Astrocyte (in vitro differentiated cells and primary cell): ENCODE data around the gene CFAP65. TPM values are rescaled to one million over a fixed set of nuclear protein-coding genes. Genes with fewer than 3 reads are reported as not detected.

Experiments used
- DNase-seq: peaks from one replicate; pipeline ENCODE4 v3.0.0-alpha.2; 2010; ENCODE audit warnings: low read depth
- FAIRE-seq: peaks from 2 replicates; lab custom pipeline; 2011; peaks lifted over from hg19 to GRCh38; lab: Jason Lieb, UNC
- H2AFZ ChIP-seq: 2 replicates; pipeline ENCODE4 v1.6.0; 2012; ENCODE audit warnings: low read depth, low read length, inconsistent platforms
- H3K27ac ChIP-seq: 2 replicates; pipeline ENCODE4 v1.5.1; 2011; ENCODE audit warnings: low read depth, low read length, inconsistent platforms
- H3K27me3 ChIP-seq: 2 replicates; pipeline ENCODE4 v1.6.0; 2011; ENCODE audit warnings: low read length, inconsistent platforms; ENCODE audit not compliant: insufficient read depth
- H3K36me3 ChIP-seq: 2 replicates; pipeline ENCODE4 v1.5.1; 2011; ENCODE audit warnings: low read length, inconsistent platforms; ENCODE audit not compliant: insufficient read depth
- H3K4me1 ChIP-seq: 2 replicates; pipeline ENCODE4 v1.5.1; 2011; ENCODE audit warnings: low read length, inconsistent platforms; ENCODE audit not compliant: insufficient read depth
- H3K4me2 ChIP-seq: 2 replicates; pipeline ENCODE4 v1.6.0; 2012; ENCODE audit warnings: low read length, inconsistent platforms
- H3K4me3 ChIP-seq: 2 replicates; pipeline ENCODE4 v1.5.1; 2011; ENCODE audit warnings: low read depth, mild to moderate bottlenecking, low read length, inconsistent platforms; ENCODE audit not compliant: insufficient read depth
- H3K79me2 ChIP-seq: 2 replicates; pipeline ENCODE4 v1.6.0; 2012; ENCODE audit warnings: mild to moderate bottlenecking, low read length, inconsistent platforms; ENCODE audit not compliant: insufficient read depth
- H3K9ac ChIP-seq: 2 replicates; pipeline ENCODE4 v1.6.0; 2012; ENCODE audit warnings: mild to moderate bottlenecking, low read length, inconsistent platforms
- H3K9me3 ChIP-seq: 2 replicates; pipeline ENCODE4 v1.5.1; 2012; ENCODE audit warnings: low read depth, mild to moderate bottlenecking, low read length, inconsistent platforms; ENCODE audit not compliant: insufficient read depth
- H4K20me1 ChIP-seq: 2 replicates; pipeline ENCODE4 v1.6.0; 2012; ENCODE audit warnings: low read length, inconsistent platforms; ENCODE audit not compliant: insufficient read depth
- H3K27ac Mint-ChIP-seq: one replicate; pipeline ENCODE4 v1.8.0; 2021; ENCODE audit warnings: mild to moderate bottlenecking, mixed read lengths; ENCODE audit not compliant: unreplicated experiment
- H3K27me3 Mint-ChIP-seq: one replicate; pipeline ENCODE4 v1.8.0; 2021; ENCODE audit warnings: low read depth, mixed read lengths; ENCODE audit not compliant: unreplicated experiment
- H3K36me3 Mint-ChIP-seq: one replicate; pipeline ENCODE4 v1.8.0; 2021; ENCODE audit warnings: low read depth, mixed read lengths; ENCODE audit not compliant: unreplicated experiment
- H3K4me1 Mint-ChIP-seq: one replicate; pipeline ENCODE4 v1.8.0; 2021; ENCODE audit warnings: low read depth, mixed read lengths; ENCODE audit not compliant: unreplicated experiment
- H3K4me3 Mint-ChIP-seq: one replicate; pipeline ENCODE4 v1.8.0; 2021; ENCODE audit warnings: mild to moderate bottlenecking, moderate library complexity, mixed read lengths; ENCODE audit not compliant: unreplicated experiment
- H3K9me3 Mint-ChIP-seq: one replicate; pipeline ENCODE4 v1.8.0; 2021; ENCODE audit warnings: mild to moderate bottlenecking, mixed read lengths; ENCODE audit not compliant: unreplicated experiment
- EZH2 ChIP-seq: IDR thresholded peaks from 2 replicates; pipeline ENCODE4 v1.6.1; 2012; ENCODE audit warnings: mild to moderate bottlenecking, low read length, inconsistent platforms; ENCODE audit not compliant: insufficient read depth
- total RNA-seq: library from RNA; stranded (reverse); gene quantifications from 2 replicates; pipeline ENCODE4 v1.2.1, GENCODE V29; 2021
- TF ChIP-seq, protein P1 (sequence below): IDR thresholded peaks from 2 replicates; pipeline ENCODE4 v1.5.1; 2011; ENCODE audit warnings: low read depth, mild to moderate bottlenecking, inconsistent platforms, low read length, moderate library complexity; ENCODE audit not compliant: insufficient read depth

The CFAP65 gene
- total RNA-seq, 1 donor from 2014 or later, result 0.27 TPM

GRCh38 chr2:219071131-219071816, 30.0 kb upstream of the CFAP65 start:
- no peaks in the 10 kb centered on the region for H3K27me3 ChIP-seq
- TF ChIP-seq, protein P1, sequence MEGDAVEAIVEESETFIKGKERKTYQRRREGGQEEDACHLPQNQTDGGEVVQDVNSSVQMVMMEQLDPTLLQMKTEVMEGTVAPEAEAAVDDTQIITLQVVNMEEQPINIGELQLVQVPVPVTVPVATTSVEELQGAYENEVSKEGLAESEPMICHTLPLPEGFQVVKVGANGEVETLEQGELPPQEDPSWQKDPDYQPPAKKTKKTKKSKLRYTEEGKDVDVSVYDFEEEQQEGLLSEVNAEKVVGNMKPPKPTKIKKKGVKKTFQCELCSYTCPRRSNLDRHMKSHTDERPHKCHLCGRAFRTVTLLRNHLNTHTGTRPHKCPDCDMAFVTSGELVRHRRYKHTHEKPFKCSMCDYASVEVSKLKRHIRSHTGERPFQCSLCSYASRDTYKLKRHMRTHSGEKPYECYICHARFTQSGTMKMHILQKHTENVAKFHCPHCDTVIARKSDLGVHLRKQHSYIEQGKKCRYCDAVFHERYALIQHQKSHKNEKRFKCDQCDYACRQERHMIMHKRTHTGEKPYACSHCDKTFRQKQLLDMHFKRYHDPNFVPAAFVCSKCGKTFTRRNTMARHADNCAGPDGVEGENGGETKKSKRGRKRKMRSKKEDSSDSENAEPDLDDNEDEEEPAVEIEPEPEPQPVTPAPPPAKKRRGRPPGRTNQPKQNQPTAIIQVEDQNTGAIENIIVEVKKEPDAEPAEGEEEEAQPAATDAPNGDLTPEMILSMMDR, result no peak
- no peak for TF ChIP-seq EZH2
- peaks cover 3% of the 10 kb centered on the region for H3K9me3 ChIP-seq
- no peaks in the 10 kb centered on the region for H3K36me3 ChIP-seq
- no peak for FAIRE-seq
- H3K4me1 ChIP-seq, result no peaks in the 10 kb centered on the region
- no peaks in the 10 kb centered on the region for H4K20me1 ChIP-seq
- peak; percentile 18 for DNase-seq
- Mint-ChIP-seq H3K4me3 (no peak overlapping the region), H3K9me3 (peaks cover 1% of the 10 kb centered on the region), H3K27me3 (peaks cover 47% of the 10 kb centered on the region), H3K27ac (no peak overlapping the region), H3K4me1 (no peaks in the 10 kb centered on the region), H3K36me3 (peaks cover 20% of the 10 kb centered on the region)
- no peak overlapping the region for H3K4me2 ChIP-seq
- no peak overlapping the region for H3K9ac ChIP-seq
- no peak overlapping the region for H2AFZ ChIP-seq
- H3K4me3 ChIP-seq, result no peak overlapping the region
- no peaks in the 10 kb centered on the region for H3K79me2 ChIP-seq
- no peak overlapping the region for H3K27ac ChIP-seq

GRCh38 chr2:219065484-219065883, 24.2 kb upstream of the CFAP65 start:
- H3K4me2 ChIP-seq, result no peak overlapping the region
- peaks cover 70% of the 10 kb centered on the region for H3K27me3 Mint-ChIP-seq
- H3K27ac Mint-ChIP-seq, result no peak overlapping the region
- no peak overlapping the region for H2AFZ ChIP-seq
- H3K36me3 ChIP-seq, result no peaks in the 10 kb centered on the region
- no peaks in the 10 kb centered on the region for H3K79me2 ChIP-seq
- H3K36me3 Mint-ChIP-seq, result peaks cover 4% of the 10 kb centered on the region
- H3K27me3 ChIP-seq, result peaks cover 34% of the 10 kb centered on the region
- no peak overlapping the region for H3K4me3 ChIP-seq
- no peak overlapping the region for H3K4me3 Mint-ChIP-seq
- FAIRE-seq (no peak), DNase-seq (no peak)
- TF ChIP-seq, protein P1, result no peak
- TF ChIP-seq EZH2, result no peak
- peaks cover 2% of the 10 kb centered on the region for H4K20me1 ChIP-seq
- H3K4me1 Mint-ChIP-seq, result no peaks in the 10 kb centered on the region
- no peaks in the 10 kb centered on the region for H3K9me3 ChIP-seq
- H3K9me3 Mint-ChIP-seq, result no peaks in the 10 kb centered on the region
- no peak overlapping the region for H3K27ac ChIP-seq
- peaks cover 5% of the 10 kb centered on the region for H3K4me1 ChIP-seq
- no peak overlapping the region for H3K9ac ChIP-seq

GRCh38 chr2:219062081-219062480, 20.8 kb upstream of the CFAP65 start:
- Mint-ChIP-seq H3K27ac (no peak overlapping the region), H3K4me1 (no peaks in the 10 kb centered on the region), H3K9me3 (no peaks in the 10 kb centered on the region), H3K36me3 (no peaks in the 10 kb centered on the region), H3K27me3 (peaks cover 79% of the 10 kb centered on the region), H3K4me3 (no peak overlapping the region)
- H3K4me2 ChIP-seq, result no peak overlapping the region
- H3K27ac ChIP-seq, result no peak overlapping the region
- H4K20me1 ChIP-seq, result peaks cover 15% of the 10 kb centered on the region
- no peak for TF ChIP-seq EZH2
- peaks cover 64% of the 10 kb centered on the region for H3K27me3 ChIP-seq
- no peak overlapping the region for H3K9ac ChIP-seq
- peaks cover 17% of the 10 kb centered on the region for H3K4me1 ChIP-seq
- DNase-seq, result no peak
- H3K9me3 ChIP-seq, result no peaks in the 10 kb centered on the region
- no peak for FAIRE-seq
- no peaks in the 10 kb centered on the region for H3K36me3 ChIP-seq
- no peak overlapping the region for H2AFZ ChIP-seq
- H3K79me2 ChIP-seq, result no peaks in the 10 kb centered on the region
- no peak overlapping the region for H3K4me3 ChIP-seq
